ENCODE results near the gene EXOC3.

- TF ChIP-seq CTCF (conservative IDR thresholded peaks at IDR 0.05; ENCODE audit: low read depth, low read length) (no peak), POLR2A (IDR thresholded peaks at IDR 0.05; ENCODE audit: low read depth, low read length) (no peak), USF2 (IDR thresholded peaks at IDR 0.05; ENCODE audit: low read depth, low read length) (no peak), CEBPB (IDR thresholded peaks at IDR 0.05; ENCODE audit: low read depth, low read length) (no peak), RAD21 (IDR thresholded peaks at IDR 0.05; ENCODE audit: low read length) (no peak), MAZ (IDR thresholded peaks at IDR 0.05; ENCODE audit: borderline replicate concordance, low read depth, low read length) (no peak), NFE2L2 (IDR thresholded peaks at IDR 0.05; ENCODE audit: low read depth, low read length) (no peak), SMC3 (IDR thresholded peaks at IDR 0.05; ENCODE audit: low read depth, low read length) (no peak), RFX5 (IDR thresholded peaks at IDR 0.05; ENCODE audit: low read depth, low read length) (no peak), ELK1 (IDR thresholded peaks at IDR 0.05; ENCODE audit: borderline replicate concordance, low read depth, low read length) (no peak), CHD1 (IDR thresholded peaks at IDR 0.05; ENCODE audit: low read depth, low read length) (no peak), FOS (IDR thresholded peaks at IDR 0.05; ENCODE audit: low read depth, low read length) (no peak), RCOR1 (IDR thresholded peaks at IDR 0.05; ENCODE audit: insufficient replicate concordance, low read length) (no peak)
These were observed 51.8 kb downstream of the EXOC3 start for GRCh38 chr5:494667-495255.
